HG03565 (cell line): ENCODE data around the gene CHCHD3.

Experiments used
- ATAC-seq: cut with Tn5 transposase; IDR thresholded peaks from one replicate; pipeline ENCODE4 v1.9.1; 2021; ENCODE audit warnings: mild to moderate bottlenecking, moderate library complexity; ENCODE audit not compliant: unreplicated experiment

CHCHD3 gene

GRCh38 chr7:132871419-132871818 is 210.5 kb downstream of the CHCHD3 start:
- no peak for ATAC-seq

GRCh38 chr7:132869166-132869861 is 212.6 kb downstream of the CHCHD3 start:
- no peak for ATAC-seq

- ATAC-seq = no peak
These were observed 215.3 kb downstream of the CHCHD3 start for GRCh38 chr7:132866551-132866950.

DNA sequence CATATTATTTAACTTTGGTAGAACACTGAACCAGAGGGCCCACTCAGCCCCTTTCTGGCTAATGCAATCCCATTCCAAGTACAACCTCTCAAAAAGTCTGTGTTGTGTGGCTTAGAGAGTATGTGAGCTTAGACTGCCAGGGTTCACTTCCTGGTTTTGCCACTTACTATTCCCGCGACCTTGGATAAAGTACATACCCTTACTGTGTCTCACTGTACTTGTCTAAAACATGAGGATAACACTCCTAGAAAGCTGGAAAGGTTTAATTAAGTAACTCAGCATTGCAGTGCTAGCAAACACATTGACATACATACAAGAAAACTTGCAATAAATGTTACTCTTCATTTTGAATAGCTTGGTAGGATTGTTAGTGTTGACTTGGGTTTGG is 215.8 kb downstream of the CHCHD3 start:
- no peak for ATAC-seq

DNA sequence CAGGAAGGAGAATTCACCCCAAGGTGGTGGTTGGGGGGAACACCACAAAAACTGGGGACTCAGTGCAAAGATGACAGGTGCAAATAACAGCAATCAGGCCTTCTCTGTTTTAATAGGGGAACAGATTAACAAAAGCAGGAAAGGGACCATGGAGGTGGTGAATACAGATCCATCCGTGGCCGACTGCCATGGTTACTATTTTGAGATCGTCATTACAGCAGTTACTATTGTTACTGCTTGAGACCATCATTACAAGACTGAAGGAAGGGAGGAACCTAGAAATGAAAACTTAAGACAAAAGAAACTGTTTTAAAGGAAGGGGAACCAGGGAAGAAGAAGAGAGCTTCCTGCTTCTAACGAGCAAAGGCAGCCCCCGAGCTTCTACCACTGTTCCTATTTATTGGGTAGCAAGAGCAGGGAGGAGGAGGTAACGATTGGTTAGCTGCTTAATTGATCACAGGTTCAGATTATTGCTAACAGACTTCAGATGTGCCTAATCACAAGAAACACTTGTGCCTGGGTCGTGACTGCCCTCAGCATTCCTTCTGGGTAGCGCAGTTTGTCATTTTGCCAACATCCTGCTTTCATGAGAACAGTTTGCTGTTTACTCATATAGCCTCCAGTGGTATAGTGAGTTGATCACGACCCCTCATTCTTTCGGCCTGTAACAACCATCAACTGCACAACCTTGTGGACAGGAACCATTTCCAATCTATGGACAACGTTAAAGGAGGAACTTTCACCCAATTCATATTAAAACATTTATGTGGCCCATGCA is 216.3 kb downstream of the CHCHD3 start:
- ATAC-seq = no peak

DNA sequence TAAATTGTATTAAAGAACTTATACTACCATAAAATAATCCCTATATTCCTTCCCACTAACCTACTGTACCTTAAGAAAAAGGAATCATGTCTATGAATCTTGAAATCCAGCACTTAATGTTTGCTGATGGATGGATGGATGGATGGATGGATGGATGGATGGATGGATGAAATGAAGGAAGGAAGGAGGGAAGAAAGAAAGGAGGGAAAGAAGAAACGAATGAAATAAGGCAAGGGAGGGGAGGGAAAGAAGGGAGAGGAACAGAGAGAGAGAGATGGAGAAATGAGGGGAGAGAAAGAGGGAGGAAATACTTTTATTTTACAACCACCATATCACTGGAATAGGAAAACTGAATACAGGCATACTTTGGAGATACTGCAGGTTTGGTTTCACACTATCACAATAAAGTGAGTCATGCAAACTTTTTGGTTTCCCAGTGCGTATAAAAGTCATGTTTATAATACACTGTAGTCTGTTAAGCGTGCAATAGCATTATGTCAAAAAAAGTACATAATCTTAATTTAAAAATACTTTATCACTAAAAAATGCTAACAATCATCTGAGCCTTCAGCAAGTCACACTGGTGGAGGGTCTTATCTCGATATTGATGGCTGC is 219.8 kb downstream of the CHCHD3 start:
- ATAC-seq = no peak

DNA sequence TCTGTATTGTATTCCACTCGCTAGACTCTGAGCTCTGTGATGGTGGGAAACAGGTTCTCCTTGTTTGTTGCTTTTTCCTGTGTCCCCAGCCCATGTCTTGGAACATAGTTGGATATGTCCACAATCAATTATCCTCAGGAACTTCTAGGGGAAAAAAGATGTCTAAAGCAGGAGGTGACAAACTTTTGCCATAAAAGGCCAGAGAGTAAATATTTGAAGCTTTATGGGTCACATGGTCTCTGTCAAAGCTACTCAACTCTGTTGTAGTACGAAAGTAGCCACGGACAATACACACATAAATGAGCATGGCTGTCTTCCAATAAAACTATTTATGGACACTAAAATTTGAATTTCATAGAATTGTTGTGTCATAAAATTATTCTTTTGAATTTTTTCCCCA is 220.5 kb downstream of the CHCHD3 start:
- ATAC-seq = no peak

DNA sequence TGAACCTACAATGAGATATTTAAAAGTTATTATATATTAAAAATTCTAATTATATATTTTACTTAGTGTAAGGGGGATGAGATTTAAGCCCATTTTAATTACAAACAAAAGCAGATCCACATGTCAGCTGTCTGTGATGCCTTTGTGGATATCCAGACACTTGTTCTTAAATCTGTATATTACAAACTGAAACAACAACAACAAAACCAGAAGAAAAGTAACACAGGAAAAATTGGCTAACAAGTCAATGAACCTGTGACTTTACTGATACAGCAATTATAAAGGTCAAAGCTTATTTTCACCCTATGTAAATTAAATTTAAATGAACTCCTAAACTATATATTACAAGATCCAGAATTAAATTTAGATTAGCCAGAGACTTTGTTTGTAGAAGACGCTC is 222.7 kb downstream of the CHCHD3 start:
- no peak for ATAC-seq

DNA sequence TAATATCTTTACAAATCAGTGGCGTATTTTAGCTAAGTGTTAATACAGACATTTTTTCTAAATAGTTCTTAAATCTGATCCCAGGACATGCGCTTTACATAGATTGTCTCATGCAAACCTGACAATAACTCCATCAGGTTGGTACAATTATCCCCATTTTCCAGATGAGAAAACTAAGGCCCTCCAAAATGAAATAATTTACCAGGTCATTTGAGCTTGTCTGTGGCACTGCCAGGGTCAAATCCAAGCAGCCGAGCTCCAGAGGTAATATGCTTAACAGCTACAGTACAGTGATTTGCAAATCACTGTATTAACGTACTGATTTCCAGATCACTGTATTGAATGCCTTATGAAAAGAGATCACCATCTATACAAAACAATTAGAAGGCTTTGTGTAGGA is 223.1 kb downstream of the CHCHD3 start:
- no peak for ATAC-seq

GRCh38 chr7:132858251-132858650 is 223.6 kb downstream of the CHCHD3 start:
- no peak for ATAC-seq

- ATAC-seq = no peak
These were observed 224.2 kb downstream of the CHCHD3 start for GRCh38 chr7:132857703-132858102.

GRCh38 chr7:132857031-132857430 is 224.9 kb downstream of the CHCHD3 start:
- no peak for ATAC-seq

DNA sequence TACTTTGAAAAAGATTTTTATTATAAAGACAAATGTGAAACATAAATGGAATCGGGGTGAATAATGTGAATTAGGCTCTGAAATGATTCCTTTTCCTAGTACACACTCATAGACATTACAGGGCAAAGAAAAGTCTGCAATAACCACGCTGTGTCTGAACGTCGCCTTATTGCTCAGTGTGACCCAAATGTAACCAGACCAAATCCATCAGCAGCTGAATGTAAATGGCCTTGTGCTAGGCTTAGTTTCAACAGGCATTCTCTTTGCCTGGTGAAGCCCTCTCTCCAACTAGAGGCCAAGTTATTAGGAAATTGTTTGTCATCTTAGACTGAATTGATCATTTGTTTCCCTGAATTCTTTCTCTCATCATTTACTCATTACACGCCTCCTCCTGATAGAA is 225.5 kb downstream of the CHCHD3 start:
- no peak for ATAC-seq

DNA sequence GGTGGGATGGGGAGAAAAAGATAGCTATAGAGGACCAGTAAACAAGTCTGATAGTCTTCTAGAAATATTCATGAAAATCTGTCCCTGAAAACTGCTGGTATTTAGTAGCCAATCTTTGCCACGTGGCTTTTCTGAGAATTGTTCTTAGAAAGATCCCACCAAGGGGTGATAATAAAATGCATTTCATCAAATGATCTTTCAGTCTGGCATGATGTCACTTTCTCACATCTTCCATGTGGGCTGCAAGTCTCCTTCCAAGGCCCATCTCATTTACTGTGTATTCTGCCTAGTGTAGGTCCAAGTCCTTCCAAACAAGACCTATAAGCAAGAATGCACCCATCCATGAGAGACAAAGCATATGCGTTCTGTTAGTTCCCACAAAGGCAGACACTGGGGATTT is 226.0 kb downstream of the CHCHD3 start:
- ATAC-seq = no peak

- ATAC-seq = no peak
These were observed 227.7 kb downstream of the CHCHD3 start for GRCh38 chr7:132854238-132854637.

DNA sequence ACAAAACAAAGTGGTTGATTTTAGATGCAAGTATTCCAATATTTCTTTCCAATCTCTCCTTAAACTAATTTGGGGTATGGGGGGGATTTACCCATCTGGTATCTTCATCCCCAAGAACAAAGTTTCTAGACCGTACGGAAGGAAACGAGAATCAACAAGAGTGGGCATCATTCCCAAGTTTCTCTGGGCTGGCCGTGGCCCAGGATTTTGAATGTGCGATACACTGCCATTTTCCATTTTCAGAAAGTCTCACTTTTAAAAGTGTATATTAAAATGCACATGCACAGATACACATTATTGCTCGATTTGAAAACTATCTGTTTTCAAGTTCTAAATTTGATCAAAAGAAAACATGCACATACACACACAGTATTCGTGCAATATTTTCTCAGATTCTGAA is 234.5 kb downstream of the CHCHD3 start:
- ATAC-seq = no peak

DNA sequence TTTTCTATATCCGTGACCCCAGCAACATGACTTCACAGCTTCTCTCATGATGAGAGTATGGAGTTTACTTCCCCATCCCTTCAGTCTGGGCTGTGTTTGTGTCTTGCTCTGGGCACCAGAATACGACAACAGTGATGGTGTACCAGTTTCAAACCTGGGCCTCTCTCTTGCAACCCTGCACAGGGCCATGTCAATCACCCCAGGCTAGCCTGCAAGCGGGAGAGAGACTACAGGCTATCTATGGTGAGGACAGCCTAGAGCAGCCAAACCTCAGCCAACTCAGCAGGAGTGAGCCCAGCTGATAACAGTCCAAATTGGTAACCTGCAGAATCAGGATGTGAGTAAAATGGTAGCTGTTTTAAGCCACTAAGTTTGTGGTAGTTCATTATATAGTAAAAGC is 235.8 kb downstream of the CHCHD3 start:
- ATAC-seq = no peak

GRCh38 chr7:132842478-132842877 is 239.4 kb downstream of the CHCHD3 start:
- ATAC-seq = no peak

GRCh38 chr7:132840199-132840598 is 241.7 kb downstream of the CHCHD3 start:
- no peak for ATAC-seq

GRCh38 chr7:132838313-132838712 is 243.6 kb downstream of the CHCHD3 start:
- no peak for ATAC-seq

GRCh38 chr7:132837529-132837928 is 244.4 kb downstream of the CHCHD3 start:
- no peak for ATAC-seq

DNA sequence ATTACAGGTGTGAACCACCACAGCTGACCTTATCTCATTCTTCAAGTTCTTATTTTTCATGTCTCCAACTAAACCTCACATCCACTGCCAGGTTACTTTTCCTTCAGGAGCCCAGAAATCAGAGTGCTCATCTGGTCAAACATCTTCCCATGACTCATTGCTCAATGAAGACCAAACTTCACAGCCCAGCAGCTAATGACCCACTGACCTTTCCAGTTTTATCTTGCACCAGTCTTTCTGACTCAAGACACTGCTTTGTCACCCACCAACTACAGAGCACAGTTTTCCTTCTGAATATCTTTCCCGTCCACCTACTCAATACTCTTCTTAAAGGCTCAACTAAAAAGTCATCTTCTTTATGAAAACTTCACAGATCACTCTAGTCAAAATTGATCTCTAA is 245.1 kb downstream of the CHCHD3 start:
- ATAC-seq = no peak
